Measurements from ENCODE around the gene FMO1. TPM values are rescaled to one million over a fixed set of nuclear protein-coding genes. Genes with fewer than 3 reads are reported as not detected.

The FMO1 gene
- total and polyA plus RNA-seq, 2 donors (not counting 1 experiment from before 2014, with no cell fraction given) = 0.48 TPM; not detected in 1

DNA sequence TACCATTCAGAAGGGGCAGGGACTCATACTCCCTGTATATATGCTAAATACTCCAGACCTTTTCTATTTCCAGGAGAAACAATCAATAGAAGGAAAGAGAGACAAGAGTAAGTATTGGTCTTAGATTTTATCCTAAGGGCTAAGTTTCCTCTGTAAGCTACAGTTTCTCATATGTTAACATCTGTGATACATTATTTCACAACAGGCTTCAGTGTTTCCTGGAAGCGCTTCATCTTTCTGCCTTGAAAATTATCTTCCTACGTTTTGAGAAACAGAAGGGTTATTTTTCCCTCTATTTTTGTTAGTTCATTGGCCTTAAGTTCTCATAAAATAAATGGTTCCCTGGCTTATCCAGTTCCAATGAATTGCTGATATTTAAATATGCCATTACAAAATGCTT lies 15.6 kb downstream of the FMO1 start:
- no peaks in the 10 kb centered on the region for H3K79me2 ChIP-seq (ENCODE audit: control insufficient read depth, insufficient read depth, low read length)
- no peak for TF ChIP-seq EZH2 (IDR thresholded peaks at IDR 0.05; ENCODE audit: borderline replicate concordance, insufficient read depth, low read depth, low read length, poor library complexity, severe bottlenecking)
- H2AFZ ChIP-seq (ENCODE audit: insufficient read depth, low read depth, low read length, poor library complexity, severe bottlenecking) = no peak overlapping the region
- H3K4me1 Mint-ChIP-seq = no peaks in the 10 kb centered on the region
- no peak overlapping the region for H3K27ac Mint-ChIP-seq
- no peak overlapping the region for H3K4me3 Mint-ChIP-seq
- H3K4me3 ChIP-seq (ENCODE audit: control extremely low read depth in 1 of 5, extremely low read depth in 1 of 5, insufficient read depth in 1 of 5, low read depth in 2 of 5, low read length in 4 of 5) = no peak overlapping the region
- H3K4me1 ChIP-seq (ENCODE audit: control insufficient read depth in 2 of 2, insufficient read depth in 2 of 2, low read length in 2 of 2) = no peaks in the 10 kb centered on the region
- H3K9ac ChIP-seq (ENCODE audit: low read length) = no peak overlapping the region
- POLR2A ChIA-PET = no interaction called here
- no peak overlapping the region for H3K4me2 ChIP-seq (replicated peaks; ENCODE audit: low read depth, low read length, poor library complexity, severe bottlenecking)
- no peaks in the 10 kb centered on the region for H4K20me1 ChIP-seq (ENCODE audit: control insufficient read depth, insufficient read depth, low read length, poor library complexity, severe bottlenecking)
- H3K36me3 ChIP-seq (replicated peaks in 1 of 2; ENCODE audit: control extremely low read depth in 1 of 2, control insufficient read depth in 1 of 2, extremely low read depth in 1 of 2, insufficient read depth in 2 of 2, low read length in 1 of 2) = no peaks in the 10 kb centered on the region
- H3K9me3 ChIP-seq (ENCODE audit: control extremely low read depth in 1 of 3, control insufficient read depth in 2 of 3, insufficient read depth in 1 of 3, low read length in 2 of 3) = no peaks in the 10 kb centered on the region
- intact Hi-C loops (cut with micrococcal nuclease) = no loop called here
- CTCF ChIA-PET = no interaction called here
- no peak for DNase-seq
- peaks cover 10% of the 10 kb centered on the region for H3K27me3 Mint-ChIP-seq
- WGBS (ENCODE audit: insufficient coverage) = no CpG with 5 or more reads among the region's 2 CpGs
- no peak overlapping the region for H3K27ac ChIP-seq (ENCODE audit: low read length in 2 of 2)
- H3K9me3 Mint-ChIP-seq (ENCODE audit: insufficient read depth) = no peaks in the 10 kb centered on the region
- H3K27me3 ChIP-seq (replicated peaks in 1 of 4; ENCODE audit: control extremely low read depth in 1 of 4, control insufficient read depth in 3 of 4, insufficient read depth in 4 of 4, low read length in 3 of 4) = no peaks in the 10 kb centered on the region
- ATAC-seq (ENCODE audit: low read depth) = no peak

DNA sequence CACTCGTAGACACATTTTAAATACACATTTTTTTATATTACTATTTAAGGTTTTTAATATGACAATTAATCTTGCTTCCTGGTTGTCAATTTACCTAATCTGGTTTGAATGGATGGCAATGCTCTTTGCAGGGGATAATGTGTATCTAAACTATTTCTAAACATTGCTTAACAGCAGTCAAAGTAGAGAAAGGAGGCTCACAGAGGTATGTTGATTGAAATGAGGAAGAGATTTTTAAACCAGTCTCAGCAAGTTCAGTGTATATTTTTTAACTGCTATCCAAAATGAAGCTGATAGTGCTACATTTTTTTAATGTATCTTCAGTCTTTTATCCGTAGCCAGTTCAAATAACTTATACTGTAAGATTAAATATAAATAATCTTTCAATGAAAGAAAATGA lies 17.4 kb downstream of the FMO1 start:
- no CpG with 5 or more reads among the region's 2 CpGs for WGBS (ENCODE audit: insufficient coverage)
- no peak overlapping the region for H3K9ac ChIP-seq (ENCODE audit: low read length)
- H3K79me2 ChIP-seq (ENCODE audit: control insufficient read depth, insufficient read depth, low read length) = no peaks in the 10 kb centered on the region
- H3K27me3 Mint-ChIP-seq = peaks cover 13% of the 10 kb centered on the region
- no peak overlapping the region for H3K4me3 ChIP-seq (ENCODE audit: control extremely low read depth in 1 of 5, extremely low read depth in 1 of 5, insufficient read depth in 1 of 5, low read depth in 2 of 5, low read length in 4 of 5)
- no peak overlapping the region for H3K27ac Mint-ChIP-seq
- no peaks in the 10 kb centered on the region for H3K9me3 Mint-ChIP-seq (ENCODE audit: insufficient read depth)
- H3K27me3 ChIP-seq (replicated peaks in 1 of 4; ENCODE audit: control extremely low read depth in 1 of 4, control insufficient read depth in 3 of 4, insufficient read depth in 4 of 4, low read length in 3 of 4) = no peaks in the 10 kb centered on the region
- intact Hi-C loops (cut with micrococcal nuclease) = no loop called here
- ChIA-PET POLR2A (no interaction called here), CTCF (no interaction called here)
- H3K36me3 ChIP-seq (replicated peaks in 1 of 2; ENCODE audit: control extremely low read depth in 1 of 2, control insufficient read depth in 1 of 2, extremely low read depth in 1 of 2, insufficient read depth in 2 of 2, low read length in 1 of 2) = no peaks in the 10 kb centered on the region
- no peak overlapping the region for H3K4me2 ChIP-seq (replicated peaks; ENCODE audit: low read depth, low read length, poor library complexity, severe bottlenecking)
- no peaks in the 10 kb centered on the region for H3K4me1 Mint-ChIP-seq
- no peaks in the 10 kb centered on the region for H3K9me3 ChIP-seq (ENCODE audit: control extremely low read depth in 1 of 3, control insufficient read depth in 2 of 3, insufficient read depth in 1 of 3, low read length in 2 of 3)
- H3K4me1 ChIP-seq (ENCODE audit: control insufficient read depth in 2 of 2, insufficient read depth in 2 of 2, low read length in 2 of 2) = no peaks in the 10 kb centered on the region
- no peak overlapping the region for H3K27ac ChIP-seq (ENCODE audit: low read length in 2 of 2)
- H2AFZ ChIP-seq (ENCODE audit: insufficient read depth, low read depth, low read length, poor library complexity, severe bottlenecking) = no peak overlapping the region
- no peak for ATAC-seq (ENCODE audit: low read depth)
- no peaks in the 10 kb centered on the region for H4K20me1 ChIP-seq (ENCODE audit: control insufficient read depth, insufficient read depth, low read length, poor library complexity, severe bottlenecking)
- H3K4me3 Mint-ChIP-seq = no peak overlapping the region
- no peak for DNase-seq
- no peak for TF ChIP-seq EZH2 (IDR thresholded peaks at IDR 0.05; ENCODE audit: borderline replicate concordance, insufficient read depth, low read depth, low read length, poor library complexity, severe bottlenecking)
- TF ChIP-seq, protein P1, sequence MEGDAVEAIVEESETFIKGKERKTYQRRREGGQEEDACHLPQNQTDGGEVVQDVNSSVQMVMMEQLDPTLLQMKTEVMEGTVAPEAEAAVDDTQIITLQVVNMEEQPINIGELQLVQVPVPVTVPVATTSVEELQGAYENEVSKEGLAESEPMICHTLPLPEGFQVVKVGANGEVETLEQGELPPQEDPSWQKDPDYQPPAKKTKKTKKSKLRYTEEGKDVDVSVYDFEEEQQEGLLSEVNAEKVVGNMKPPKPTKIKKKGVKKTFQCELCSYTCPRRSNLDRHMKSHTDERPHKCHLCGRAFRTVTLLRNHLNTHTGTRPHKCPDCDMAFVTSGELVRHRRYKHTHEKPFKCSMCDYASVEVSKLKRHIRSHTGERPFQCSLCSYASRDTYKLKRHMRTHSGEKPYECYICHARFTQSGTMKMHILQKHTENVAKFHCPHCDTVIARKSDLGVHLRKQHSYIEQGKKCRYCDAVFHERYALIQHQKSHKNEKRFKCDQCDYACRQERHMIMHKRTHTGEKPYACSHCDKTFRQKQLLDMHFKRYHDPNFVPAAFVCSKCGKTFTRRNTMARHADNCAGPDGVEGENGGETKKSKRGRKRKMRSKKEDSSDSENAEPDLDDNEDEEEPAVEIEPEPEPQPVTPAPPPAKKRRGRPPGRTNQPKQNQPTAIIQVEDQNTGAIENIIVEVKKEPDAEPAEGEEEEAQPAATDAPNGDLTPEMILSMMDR (IDR thresholded peaks at IDR 0.05) = no peak

Measured in B cell (primary cell).